Neutrophil (primary cell): ENCODE measurements around the gene EYA2.

Source experiments
- H3K27ac ChIP-seq: fragments of 200-600 bp; sonication (generic); 2 replicates; pipeline ENCODE4 v1.5.1; 2016; ENCODE audit warnings: mild to moderate bottlenecking, moderate library complexity
- H3K27me3 ChIP-seq: fragments of 200-600 bp; sonication (generic); 2 replicates; pipeline ENCODE4 v1.6.0; 2016; ENCODE audit warnings: mild to moderate bottlenecking
- H3K36me3 ChIP-seq: fragments of 200-600 bp; sonication (generic); 2 replicates; pipeline ENCODE4 v1.5.1; 2017
- H3K4me1 ChIP-seq, 2 experiments: fragments of 200-600 bp in 1 of 2; sonication (generic) in 1 of 2; 1 replicate in 1 of 2; 2 replicates in 1 of 2; pipeline versions ENCODE4 v1.5.1 to v1.6.1; 2013 to 2016; ENCODE audit warnings: low read depth in 1 of 2, low read length in 1 of 2, mild to moderate bottlenecking in 1 of 2, moderate library complexity in 1 of 2; ENCODE audit not compliant: control insufficient read depth in 1 of 2, insufficient read depth in 1 of 2
- H3K4me3 ChIP-seq, 2 experiments: fragments of 200-600 bp in 1 of 2; sonication (generic) in 1 of 2; 1 replicate in 1 of 2; 2 replicates in 1 of 2; pipeline ENCODE4 v1.5.1; 2013 to 2016; ENCODE audit warnings: low read depth in 1 of 2, low read length in 1 of 2, mild to moderate bottlenecking in 1 of 2, moderate library complexity in 1 of 2
- H3K9me3 ChIP-seq: fragments of 200-600 bp; sonication (generic); 2 replicates; pipeline ENCODE4 v1.5.1; 2016
- TF ChIP-seq, protein P1 (sequence below): fragments of 200-600 bp; sonication (generic); IDR thresholded peaks from 2 replicates; pipeline ENCODE4 v1.5.1; 2016; ENCODE audit warnings: antibody characterized with exemption

EYA2 gene

DNA sequence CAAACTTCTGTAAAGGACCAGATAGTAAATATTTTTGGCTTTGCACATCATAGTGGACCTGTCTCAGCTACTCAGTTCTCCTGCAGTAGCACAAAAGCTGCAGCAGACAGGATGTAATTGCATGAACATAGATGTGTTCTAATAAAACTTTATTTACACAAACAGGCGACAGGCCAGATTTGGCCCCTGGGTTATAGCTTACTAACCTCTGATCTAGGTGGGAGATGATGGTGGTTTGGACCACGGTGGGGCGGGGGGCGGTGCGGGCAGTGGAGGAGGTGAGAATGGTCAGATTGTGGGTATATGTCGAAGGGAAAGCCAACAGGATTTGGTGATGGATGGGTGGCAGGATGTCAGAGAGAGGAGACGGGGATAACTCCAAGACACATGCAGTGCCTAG is 265.6 kb downstream of the EYA2 start:
- Histone ChIP-seq H3K4me1 (no peaks in the 10 kb centered on the region), H3K9me3 (no peaks in the 10 kb centered on the region), H3K4me3 (no peak overlapping the region), H3K27me3 (peaks cover 11% of the 10 kb centered on the region), H3K27ac (no peak overlapping the region), H3K36me3 (no peaks in the 10 kb centered on the region)
- TF ChIP-seq, protein P1, sequence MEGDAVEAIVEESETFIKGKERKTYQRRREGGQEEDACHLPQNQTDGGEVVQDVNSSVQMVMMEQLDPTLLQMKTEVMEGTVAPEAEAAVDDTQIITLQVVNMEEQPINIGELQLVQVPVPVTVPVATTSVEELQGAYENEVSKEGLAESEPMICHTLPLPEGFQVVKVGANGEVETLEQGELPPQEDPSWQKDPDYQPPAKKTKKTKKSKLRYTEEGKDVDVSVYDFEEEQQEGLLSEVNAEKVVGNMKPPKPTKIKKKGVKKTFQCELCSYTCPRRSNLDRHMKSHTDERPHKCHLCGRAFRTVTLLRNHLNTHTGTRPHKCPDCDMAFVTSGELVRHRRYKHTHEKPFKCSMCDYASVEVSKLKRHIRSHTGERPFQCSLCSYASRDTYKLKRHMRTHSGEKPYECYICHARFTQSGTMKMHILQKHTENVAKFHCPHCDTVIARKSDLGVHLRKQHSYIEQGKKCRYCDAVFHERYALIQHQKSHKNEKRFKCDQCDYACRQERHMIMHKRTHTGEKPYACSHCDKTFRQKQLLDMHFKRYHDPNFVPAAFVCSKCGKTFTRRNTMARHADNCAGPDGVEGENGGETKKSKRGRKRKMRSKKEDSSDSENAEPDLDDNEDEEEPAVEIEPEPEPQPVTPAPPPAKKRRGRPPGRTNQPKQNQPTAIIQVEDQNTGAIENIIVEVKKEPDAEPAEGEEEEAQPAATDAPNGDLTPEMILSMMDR: no peak

DNA sequence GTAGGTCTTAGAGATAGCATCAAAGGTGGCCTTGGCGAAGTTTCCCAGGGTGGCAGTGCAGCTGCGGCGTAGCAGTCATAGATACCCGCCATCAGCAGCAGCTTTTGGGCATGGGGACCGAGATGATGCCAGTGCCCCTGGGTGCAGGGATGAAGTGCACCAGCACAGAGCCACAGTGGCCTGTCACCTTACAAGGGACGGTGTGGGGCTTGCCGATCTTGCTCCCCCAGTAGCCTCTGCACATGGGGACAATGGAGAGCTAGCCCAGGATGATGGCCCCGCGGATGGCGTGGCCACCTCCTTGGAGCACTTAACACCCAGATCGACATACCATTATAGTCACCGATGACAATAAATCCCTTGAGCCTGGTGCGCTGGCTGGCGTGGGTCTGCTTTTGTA is 266.3 kb downstream of the EYA2 start:
- TF ChIP-seq, protein P1: no peak
- no peaks in the 10 kb centered on the region for H3K9me3 ChIP-seq
- no peak overlapping the region for H3K4me3 ChIP-seq
- H3K27me3 ChIP-seq: peaks cover 11% of the 10 kb centered on the region
- no peaks in the 10 kb centered on the region for H3K36me3 ChIP-seq
- no peak overlapping the region for H3K27ac ChIP-seq
- no peaks in the 10 kb centered on the region for H3K4me1 ChIP-seq

DNA sequence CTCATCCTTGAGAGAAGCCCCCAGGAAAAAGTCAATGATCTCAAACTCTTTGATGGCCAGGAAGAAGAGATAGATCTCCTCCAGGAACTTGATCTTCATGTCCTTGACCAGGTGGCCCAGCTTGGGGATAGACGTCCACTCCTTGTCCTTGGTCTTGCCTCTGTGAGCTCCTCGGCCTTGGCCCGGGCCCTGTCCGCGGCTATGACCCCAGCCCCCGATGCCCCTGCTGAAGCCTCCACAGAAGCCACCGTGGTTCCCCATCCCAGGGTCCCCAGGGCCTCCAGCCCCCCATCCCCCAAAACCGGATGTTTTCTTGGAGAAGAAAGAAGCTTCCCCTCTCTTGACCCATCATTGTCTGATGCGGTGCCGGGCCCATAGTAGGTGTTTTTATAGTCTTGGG is 266.8 kb downstream of the EYA2 start:
- Histone ChIP-seq H3K36me3 (no peaks in the 10 kb centered on the region), H3K4me3 (no peak overlapping the region), H3K27me3 (peaks cover 10% of the 10 kb centered on the region), H3K27ac (no peak overlapping the region), H3K4me1 (no peaks in the 10 kb centered on the region), H3K9me3 (no peaks in the 10 kb centered on the region)
- TF ChIP-seq, protein P1: no peak

DNA sequence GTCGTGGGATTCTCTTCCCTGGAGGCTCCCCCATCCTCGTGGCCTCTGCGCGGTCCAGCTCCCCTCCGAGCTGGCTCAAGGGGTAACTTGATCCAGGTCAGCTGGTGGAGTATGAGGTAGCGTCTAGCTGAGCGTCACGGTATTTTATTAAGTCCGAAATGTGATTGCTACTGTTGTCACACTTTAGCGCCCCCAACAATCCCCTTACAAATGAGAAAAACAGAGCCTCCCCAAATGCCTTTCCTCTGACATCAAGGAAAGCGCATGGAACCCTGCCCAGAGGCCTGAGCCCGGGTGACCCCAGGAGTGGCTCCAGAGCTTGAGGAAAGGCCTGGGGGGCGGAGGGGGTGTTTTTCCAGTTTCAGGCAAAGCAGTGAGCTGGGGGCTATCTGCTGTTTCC is 269.5 kb downstream of the EYA2 start:
- Histone ChIP-seq H3K27ac (no peak overlapping the region), H3K4me1 (no peaks in the 10 kb centered on the region), H3K36me3 (no peaks in the 10 kb centered on the region), H3K4me3 (no peak overlapping the region), H3K9me3 (no peaks in the 10 kb centered on the region), H3K27me3 (peaks cover 6% of the 10 kb centered on the region)
- TF ChIP-seq, protein P1: no peak

DNA sequence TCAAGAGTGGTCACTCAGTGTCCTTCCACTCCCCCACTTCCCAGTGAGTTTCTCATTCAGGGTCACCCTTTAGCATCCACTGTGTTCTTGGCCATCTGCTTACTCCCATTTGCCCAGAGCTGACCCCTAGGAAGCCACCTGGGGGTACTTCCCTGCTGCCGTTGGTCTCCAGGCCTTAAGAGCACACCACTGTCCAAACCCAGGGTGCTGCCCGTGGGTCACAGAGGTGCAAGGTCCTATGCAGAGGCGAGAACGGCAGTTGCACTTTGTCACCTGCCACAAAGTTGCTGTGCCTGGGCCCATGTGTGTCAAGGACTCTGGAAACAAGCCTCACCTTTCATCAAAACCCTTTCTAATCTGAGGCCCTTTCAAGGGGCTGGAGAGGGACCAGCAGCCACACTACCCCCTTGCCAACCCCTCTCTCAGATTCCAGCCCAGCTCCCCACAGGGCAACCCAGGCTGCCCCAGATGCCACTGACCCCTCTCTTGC is 270.8 kb downstream of the EYA2 start:
- H3K4me1 ChIP-seq: no peaks in the 10 kb centered on the region
- no peaks in the 10 kb centered on the region for H3K9me3 ChIP-seq
- TF ChIP-seq, protein P1: no peak
- H3K4me3 ChIP-seq: no peak overlapping the region
- no peaks in the 10 kb centered on the region for H3K36me3 ChIP-seq
- H3K27me3 ChIP-seq: no peaks in the 10 kb centered on the region
- no peak overlapping the region for H3K27ac ChIP-seq

DNA sequence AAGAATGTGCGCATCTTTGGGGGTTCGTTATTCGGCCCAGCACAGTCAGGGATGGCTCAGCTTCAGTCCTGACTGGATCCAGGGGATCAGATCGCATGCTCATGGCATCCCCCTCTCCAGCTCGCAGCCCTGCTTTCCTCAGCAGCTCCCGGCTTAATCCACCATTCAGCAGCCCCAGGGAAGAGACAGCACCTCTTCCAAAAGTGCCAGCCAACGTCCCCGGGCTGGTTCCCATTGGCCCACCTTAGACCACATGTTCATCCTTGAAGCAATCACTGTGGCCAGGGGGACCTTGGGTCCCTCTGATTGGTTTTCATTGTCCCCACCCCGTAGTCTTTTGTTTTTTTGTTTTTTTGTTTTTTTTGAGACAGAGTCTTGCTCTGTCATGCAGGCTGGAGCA is 273.2 kb downstream of the EYA2 start:
- TF ChIP-seq, protein P1: no peak
- Histone ChIP-seq H3K4me1 (no peaks in the 10 kb centered on the region), H3K36me3 (no peaks in the 10 kb centered on the region), H3K27ac (no peak overlapping the region), H3K27me3 (peaks cover 6% of the 10 kb centered on the region), H3K9me3 (no peaks in the 10 kb centered on the region), H3K4me3 (no peak overlapping the region)
